ENCODE data around the gene FAM50A. TPM values are rescaled to one million over a fixed set of nuclear protein-coding genes. Genes with fewer than 3 reads are reported as not detected.

FAM50A gene
- total RNA-seq, 1 experiment from 2014 or later, result 57.4 TPM

- Histone ChIP-seq H2BK5ac (ENCODE audit: insufficient read length, low read length) (no peak overlapping the region), H4K20me1 (ENCODE audit: control insufficient read depth, insufficient read depth, insufficient read length) (no peaks in the 10 kb centered on the region), H3K14ac (ENCODE audit: insufficient read depth, low read length) (no peak overlapping the region), H3K79me2 (ENCODE audit: insufficient read depth, low read length) (no peaks in the 10 kb centered on the region), H2BK12ac (ENCODE audit: insufficient read length, low read depth, low read length) (no peak overlapping the region), H3K18ac (ENCODE audit: insufficient read length, low read depth, low read length) (no peak overlapping the region), H2BK120ac (ENCODE audit: low read depth, low read length, poor library complexity, severe bottlenecking) (no peak overlapping the region), H3K27me3 (ENCODE audit: insufficient read depth, low read length) (no peaks in the 10 kb centered on the region), H2AFZ (ENCODE audit: low read length) (no peak overlapping the region), H3K79me1 (ENCODE audit: insufficient read depth, low read depth, low read length, poor library complexity, severe bottlenecking) (no peaks in the 10 kb centered on the region), H4K8ac (replicated peaks; ENCODE audit: insufficient read length, low read depth, low read length) (no peak overlapping the region), H2AK5ac (ENCODE audit: insufficient read length, low read length) (no peak overlapping the region), H2BK20ac (ENCODE audit: low read depth, low read length, poor library complexity, severe bottlenecking) (no peak overlapping the region), H3K4ac (ENCODE audit: low read depth, low read length) (no peak overlapping the region), H3K23ac (ENCODE audit: insufficient read length, low read depth, low read length) (no peak overlapping the region), H3K56ac (ENCODE audit: insufficient read length, low read depth, low read length) (no peak overlapping the region), H3K23me2 (ENCODE audit: insufficient read length, low read depth, low read length, poor library complexity, severe bottlenecking) (peaks cover 2% of the 10 kb centered on the region), H2BK15ac (ENCODE audit: low read depth, low read length) (no peak overlapping the region), H3K4me1 (ENCODE audit: insufficient read depth, low read length) (no peaks in the 10 kb centered on the region), H3K9ac (ENCODE audit: extremely low read depth, insufficient read length, low read length) (peak overlapping the region; percentile 35), H4K91ac (ENCODE audit: insufficient read length, low read depth, low read length) (no peak overlapping the region), H3K27ac (ENCODE audit: insufficient read length, low read depth, low read length) (no peak overlapping the region), H4K5ac (ENCODE audit: insufficient read length, low read depth, low read length) (no peak overlapping the region), H3T11ph (ENCODE audit: low read length) (no peak overlapping the region), H3K4me2 (ENCODE audit: insufficient read depth, insufficient read length, low read length) (peak overlapping the region; percentile 31), H3K9me3 (ENCODE audit: control insufficient read depth, low read depth, low read length) (peaks cover 37% of the 10 kb centered on the region)
- DNase-seq, result no peak
- TF ChIP-seq CTCF (conservative IDR thresholded peaks at IDR 0.05), result no peak
- H3K27me3 Mint-ChIP-seq (ENCODE audit: low read depth), result no peaks in the 10 kb centered on the region; the same call in none of the 2 replicates
- peaks cover 62 to 78% of the 10 kb centered on the region in 2 experiments for H3K9me3 Mint-ChIP-seq
- H3K36me3 Mint-ChIP-seq (ENCODE audit: insufficient read depth in 1 of 3, low read depth in 3 of 3), result peaks cover 30 to 67% (median 59%) of the 10 kb centered on the region in 3 experiments
- WGBS (ENCODE audit: extremely low coverage, insufficient read length, low lambda C conversion rate), result no CpG with 5 or more reads among the region's 13 CpGs
- peaks cover 3 to 5% of the 10 kb centered on the region in 2 experiments; a peak in 2 of 4 replicates for H3K4me1 Mint-ChIP-seq
- H3K27ac Mint-ChIP-seq, result no peak overlapping the region
- H3K4me3 Mint-ChIP-seq, result peak overlapping the region; percentile 44 to 63; a peak in 3 of 5 replicates
Observed at GRCh38 chrX:154444755-154445246, 860 bp downstream of the FAM50A start.
